SK-N-SH treated with all-trans-retinoic acid at 6 μM for 48 hours (cell line): ENCODE measurements around the gene UBE2E1.

ENCODE experiments used
- ATAC-seq: fragments of 200-7000 bp; cut with Tn5 transposase; 3 replicates; pipeline ENCODE4 v1.9.1; 2020; ENCODE audit warnings: mild to moderate bottlenecking, moderate library complexity
- ARNTL ChIP-seq: fragments of 450-650 bp; formaldehyde crosslinking; IDR thresholded peaks from 2 replicates; pipeline ENCODE4 v1.5.0; 2020; ENCODE audit warnings: low read depth, mild to moderate bottlenecking, moderate library complexity, borderline replicate concordance
- BACH2 ChIP-seq: fragments of 250-450 bp; sonication (Bioruptor Pico); IDR thresholded peaks from 2 replicates; pipeline ENCODE4 v1.9.0; 2021; ENCODE audit warnings: mild to moderate bottlenecking, borderline replicate concordance
- CSDC2 ChIP-seq: fragments of 250-450 bp; sonication (Bioruptor Pico); IDR thresholded peaks from 2 replicates; pipeline ENCODE4 v1.5.0; 2020; ENCODE audit warnings: mild to moderate bottlenecking, moderate library complexity
- ESRRG ChIP-seq: fragments of 250-450 bp; sonication (Bioruptor Pico); IDR thresholded peaks from 2 replicates; pipeline ENCODE4 v1.6.1; 2021; ENCODE audit warnings: mild to moderate bottlenecking
- ISL1 ChIP-seq: fragments of 250-450 bp; sonication (Bioruptor Pico); IDR thresholded peaks from 2 replicates; pipeline ENCODE4 v2.1.2; 2022; ENCODE audit warnings: mild to moderate bottlenecking, moderate library complexity
- OSR1 ChIP-seq: fragments of 250-450 bp; sonication (Bioruptor Pico); IDR thresholded peaks from 2 replicates; pipeline ENCODE4 v1.8.0; 2022; ENCODE audit warnings: moderate library complexity, mild to moderate bottlenecking, inconsistent platforms
- PPARA ChIP-seq: fragments of 250-450 bp; sonication (Bioruptor Pico); IDR thresholded peaks from 2 replicates; pipeline ENCODE4 v1.5.0; 2020; ENCODE audit warnings: mild to moderate bottlenecking, borderline replicate concordance
- RARB ChIP-seq: fragments of 250-450 bp; sonication (Bioruptor Pico); IDR thresholded peaks from 2 replicates; pipeline ENCODE4 v1.8.0; 2021; ENCODE audit warnings: mild to moderate bottlenecking, moderate library complexity
- SNAI2 ChIP-seq: fragments of 250-450 bp; sonication (Bioruptor Pico); IDR thresholded peaks from 2 replicates; pipeline ENCODE4 v1.5.0; 2020; ENCODE audit warnings: mild to moderate bottlenecking, moderate library complexity
- TCF4 ChIP-seq: fragments of 250-450 bp; sonication (Bioruptor Pico); IDR thresholded peaks from 2 replicates; pipeline ENCODE4 v1.8.0; 2021; ENCODE audit warnings: mild to moderate bottlenecking, moderate library complexity, borderline replicate concordance
- TOX ChIP-seq: fragments of 250-450 bp; sonication (Bioruptor Pico); IDR thresholded peaks from 2 replicates; pipeline ENCODE4 v1.8.0; 2021; ENCODE audit warnings: mild to moderate bottlenecking, moderate library complexity, borderline replicate concordance
- ZFP30 ChIP-seq: fragments of 450-650 bp; formaldehyde crosslinking; IDR thresholded peaks from 2 replicates; pipeline ENCODE4 v1.5.0; 2022; ENCODE audit warnings: mild to moderate bottlenecking, moderate library complexity
- ZNF565 ChIP-seq: fragments of 450-650 bp; formaldehyde crosslinking; conservative IDR thresholded peaks from 2 replicates; pipeline ENCODE4 v1.5.0; 2020; ENCODE audit warnings: low read depth, mild to moderate bottlenecking, moderate library complexity
- ZNF70 ChIP-seq: fragments of 450-650 bp; formaldehyde crosslinking; IDR thresholded peaks from 2 replicates; pipeline ENCODE4 v1.5.0; 2020; ENCODE audit warnings: mild to moderate bottlenecking, moderate library complexity
- ZNF8 ChIP-seq: fragments of 450-650 bp; formaldehyde crosslinking; IDR thresholded peaks from 2 replicates; pipeline ENCODE4 v1.5.0; 2020; ENCODE audit warnings: mild to moderate bottlenecking, moderate library complexity
- TF ChIP-seq, protein P1 (sequence below): fragments of 250-450 bp; sonication (Bioruptor Pico); IDR thresholded peaks from 2 replicates; pipeline ENCODE4 v1.5.0; 2020; ENCODE audit warnings: mild to moderate bottlenecking, moderate library complexity
- TF ChIP-seq, protein P2 (sequence below): fragments of 250-450 bp; sonication (Bioruptor Pico); IDR thresholded peaks from 2 replicates; pipeline ENCODE4 v1.8.0; 2020; ENCODE audit warnings: mild to moderate bottlenecking, moderate library complexity, borderline replicate concordance
- TF ChIP-seq, protein P3 (sequence below): fragments of 250-450 bp; sonication (Bioruptor Pico); IDR thresholded peaks from 2 replicates; pipeline ENCODE4 v1.8.0; 2021; ENCODE audit warnings: low read depth, mild to moderate bottlenecking, moderate library complexity, borderline replicate concordance
- TF ChIP-seq, protein P4 (sequence below): fragments of 250-450 bp; sonication (Bioruptor Pico); IDR thresholded peaks from 2 replicates; pipeline ENCODE4 v1.5.1; 2021; ENCODE audit warnings: mild to moderate bottlenecking, moderate library complexity
- TF ChIP-seq, protein P5 (sequence below): fragments of 250-450 bp; sonication (Bioruptor Pico); IDR thresholded peaks from 2 replicates; pipeline ENCODE4 v1.5.1; 2020; ENCODE audit warnings: low read depth, mild to moderate bottlenecking, moderate library complexity

Gene UBE2E1

DNA sequence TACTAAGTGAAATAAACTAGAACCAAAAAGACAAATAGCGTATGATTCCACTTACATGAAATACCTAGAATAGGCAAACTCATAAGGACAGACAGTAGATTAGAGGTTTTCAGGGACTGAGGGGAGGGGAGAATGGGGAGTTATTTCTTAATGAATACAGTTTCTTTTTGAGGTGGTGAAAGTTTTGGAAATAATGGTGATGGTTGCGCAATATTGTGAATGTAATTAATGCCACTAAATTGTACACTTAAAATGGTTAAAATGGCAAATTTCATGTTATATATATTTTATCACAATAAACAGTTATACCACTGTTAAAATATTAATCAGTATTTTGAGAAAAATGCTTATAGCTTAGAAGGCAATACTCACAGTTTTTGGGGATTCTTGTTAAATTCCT is 11.0 kb downstream of the UBE2E1 start:
- TF ChIP-seq ISL1 (CRISPR knock-in tag): no peak
- no peak for TF ChIP-seq PPARA (CRISPR knock-in tag)
- TF ChIP-seq, protein P1, sequence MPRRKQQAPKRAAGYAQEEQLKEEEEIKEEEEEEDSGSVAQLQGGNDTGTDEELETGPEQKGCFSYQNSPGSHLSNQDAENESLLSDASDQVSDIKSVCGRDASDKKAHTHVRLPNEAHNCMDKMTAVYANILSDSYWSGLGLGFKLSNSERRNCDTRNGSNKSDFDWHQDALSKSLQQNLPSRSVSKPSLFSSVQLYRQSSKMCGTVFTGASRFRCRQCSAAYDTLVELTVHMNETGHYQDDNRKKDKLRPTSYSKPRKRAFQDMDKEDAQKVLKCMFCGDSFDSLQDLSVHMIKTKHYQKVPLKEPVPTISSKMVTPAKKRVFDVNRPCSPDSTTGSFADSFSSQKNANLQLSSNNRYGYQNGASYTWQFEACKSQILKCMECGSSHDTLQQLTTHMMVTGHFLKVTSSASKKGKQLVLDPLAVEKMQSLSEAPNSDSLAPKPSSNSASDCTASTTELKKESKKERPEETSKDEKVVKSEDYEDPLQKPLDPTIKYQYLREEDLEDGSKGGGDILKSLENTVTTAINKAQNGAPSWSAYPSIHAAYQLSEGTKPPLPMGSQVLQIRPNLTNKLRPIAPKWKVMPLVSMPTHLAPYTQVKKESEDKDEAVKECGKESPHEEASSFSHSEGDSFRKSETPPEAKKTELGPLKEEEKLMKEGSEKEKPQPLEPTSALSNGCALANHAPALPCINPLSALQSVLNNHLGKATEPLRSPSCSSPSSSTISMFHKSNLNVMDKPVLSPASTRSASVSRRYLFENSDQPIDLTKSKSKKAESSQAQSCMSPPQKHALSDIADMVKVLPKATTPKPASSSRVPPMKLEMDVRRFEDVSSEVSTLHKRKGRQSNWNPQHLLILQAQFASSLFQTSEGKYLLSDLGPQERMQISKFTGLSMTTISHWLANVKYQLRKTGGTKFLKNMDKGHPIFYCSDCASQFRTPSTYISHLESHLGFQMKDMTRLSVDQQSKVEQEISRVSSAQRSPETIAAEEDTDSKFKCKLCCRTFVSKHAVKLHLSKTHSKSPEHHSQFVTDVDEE (CRISPR knock-in tag): no peak
- no peak for TF ChIP-seq SNAI2 (CRISPR knock-in tag)
- TF ChIP-seq, protein P2, sequence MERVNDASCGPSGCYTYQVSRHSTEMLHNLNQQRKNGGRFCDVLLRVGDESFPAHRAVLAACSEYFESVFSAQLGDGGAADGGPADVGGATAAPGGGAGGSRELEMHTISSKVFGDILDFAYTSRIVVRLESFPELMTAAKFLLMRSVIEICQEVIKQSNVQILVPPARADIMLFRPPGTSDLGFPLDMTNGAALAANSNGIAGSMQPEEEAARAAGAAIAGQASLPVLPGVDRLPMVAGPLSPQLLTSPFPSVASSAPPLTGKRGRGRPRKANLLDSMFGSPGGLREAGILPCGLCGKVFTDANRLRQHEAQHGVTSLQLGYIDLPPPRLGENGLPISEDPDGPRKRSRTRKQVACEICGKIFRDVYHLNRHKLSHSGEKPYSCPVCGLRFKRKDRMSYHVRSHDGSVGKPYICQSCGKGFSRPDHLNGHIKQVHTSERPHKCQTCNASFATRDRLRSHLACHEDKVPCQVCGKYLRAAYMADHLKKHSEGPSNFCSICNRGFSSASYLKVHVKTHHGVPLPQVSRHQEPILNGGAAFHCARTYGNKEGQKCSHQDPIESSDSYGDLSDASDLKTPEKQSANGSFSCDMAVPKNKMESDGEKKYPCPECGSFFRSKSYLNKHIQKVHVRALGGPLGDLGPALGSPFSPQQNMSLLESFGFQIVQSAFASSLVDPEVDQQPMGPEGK (CRISPR knock-in tag): no peak
- TF ChIP-seq TCF4 (CRISPR knock-in tag): no peak
- TF ChIP-seq ZNF70 (CRISPR knock-in tag): no peak
- no peak for TF ChIP-seq ESRRG
- TF ChIP-seq, protein P3, sequence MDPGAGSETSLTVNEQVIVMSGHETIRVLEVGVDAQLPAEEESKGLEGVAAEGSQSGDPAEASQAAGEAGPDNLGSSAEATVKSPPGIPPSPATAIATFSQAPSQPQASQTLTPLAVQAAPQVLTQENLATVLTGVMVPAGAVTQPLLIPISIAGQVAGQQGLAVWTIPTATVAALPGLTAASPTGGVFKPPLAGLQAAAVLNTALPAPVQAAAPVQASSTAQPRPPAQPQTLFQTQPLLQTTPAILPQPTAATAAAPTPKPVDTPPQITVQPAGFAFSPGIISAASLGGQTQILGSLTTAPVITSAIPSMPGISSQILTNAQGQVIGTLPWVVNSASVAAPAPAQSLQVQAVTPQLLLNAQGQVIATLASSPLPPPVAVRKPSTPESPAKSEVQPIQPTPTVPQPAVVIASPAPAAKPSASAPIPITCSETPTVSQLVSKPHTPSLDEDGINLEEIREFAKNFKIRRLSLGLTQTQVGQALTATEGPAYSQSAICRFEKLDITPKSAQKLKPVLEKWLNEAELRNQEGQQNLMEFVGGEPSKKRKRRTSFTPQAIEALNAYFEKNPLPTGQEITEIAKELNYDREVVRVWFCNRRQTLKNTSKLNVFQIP (CRISPR knock-in tag): no peak
- TF ChIP-seq ARNTL: no peak
- no peak for TF ChIP-seq ZNF8 (CRISPR knock-in tag)
- TF ChIP-seq TOX (CRISPR knock-in tag): no peak
- TF ChIP-seq ZNF565: no peak
- TF ChIP-seq BACH2 (CRISPR knock-in tag): no peak
- TF ChIP-seq, protein P4, sequence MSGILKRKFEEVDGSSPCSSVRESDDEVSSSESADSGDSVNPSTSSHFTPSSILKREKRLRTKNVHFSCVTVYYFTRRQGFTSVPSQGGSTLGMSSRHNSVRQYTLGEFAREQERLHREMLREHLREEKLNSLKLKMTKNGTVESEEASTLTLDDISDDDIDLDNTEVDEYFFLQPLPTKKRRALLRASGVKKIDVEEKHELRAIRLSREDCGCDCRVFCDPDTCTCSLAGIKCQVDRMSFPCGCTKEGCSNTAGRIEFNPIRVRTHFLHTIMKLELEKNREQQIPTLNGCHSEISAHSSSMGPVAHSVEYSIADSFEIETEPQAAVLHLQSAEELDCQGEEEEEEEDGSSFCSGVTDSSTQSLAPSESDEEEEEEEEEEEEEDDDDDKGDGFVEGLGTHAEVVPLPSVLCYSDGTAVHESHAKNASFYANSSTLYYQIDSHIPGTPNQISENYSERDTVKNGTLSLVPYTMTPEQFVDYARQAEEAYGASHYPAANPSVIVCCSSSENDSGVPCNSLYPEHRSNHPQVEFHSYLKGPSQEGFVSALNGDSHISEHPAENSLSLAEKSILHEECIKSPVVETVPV (CRISPR knock-in tag): no peak
- no peak for TF ChIP-seq OSR1 (CRISPR knock-in tag)
- TF ChIP-seq ZFP30 (CRISPR knock-in tag): no peak
- TF ChIP-seq RARB (CRISPR knock-in tag): no peak
- ATAC-seq: no peak

DNA sequence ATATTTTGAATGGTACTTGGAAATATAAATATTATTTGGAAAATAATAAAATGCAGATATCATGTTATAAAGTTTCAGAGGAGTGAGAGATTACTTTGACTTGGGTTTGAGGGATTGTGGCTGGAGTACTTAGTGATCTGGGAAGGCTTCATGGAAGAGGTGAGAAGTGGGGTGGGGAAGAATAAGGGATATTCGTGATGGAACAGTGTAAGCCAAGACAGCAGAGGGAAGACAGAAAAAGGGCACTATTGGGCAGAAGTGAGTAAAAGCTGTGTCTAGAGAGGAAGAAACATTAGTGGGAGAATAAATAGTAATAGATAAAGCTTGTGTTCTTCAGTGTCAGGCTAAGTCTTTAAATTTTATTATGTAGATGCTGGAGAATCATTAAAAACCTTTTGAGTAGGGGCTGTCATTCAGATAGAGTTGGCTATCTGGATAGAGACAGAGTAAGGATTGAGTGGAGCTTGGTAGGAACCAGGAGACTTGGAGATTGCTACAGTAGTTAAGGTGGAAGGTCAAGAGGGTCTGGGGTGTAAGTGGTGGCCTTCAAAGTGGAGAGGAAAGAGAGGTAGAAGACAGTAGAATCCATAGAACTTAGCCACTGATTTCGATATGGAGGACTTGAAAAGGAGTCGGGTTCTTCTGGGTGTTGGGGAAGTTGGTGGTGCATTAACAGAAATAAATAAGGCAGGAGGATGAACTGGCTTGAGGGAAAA is 11.9 kb downstream of the UBE2E1 start:
- TF ChIP-seq ZNF70 (CRISPR knock-in tag): no peak
- no peak for TF ChIP-seq PPARA (CRISPR knock-in tag)
- TF ChIP-seq TCF4 (CRISPR knock-in tag): no peak
- TF ChIP-seq ESRRG: no peak
- no peak for TF ChIP-seq CSDC2 (CRISPR knock-in tag)
- TF ChIP-seq, protein P5, sequence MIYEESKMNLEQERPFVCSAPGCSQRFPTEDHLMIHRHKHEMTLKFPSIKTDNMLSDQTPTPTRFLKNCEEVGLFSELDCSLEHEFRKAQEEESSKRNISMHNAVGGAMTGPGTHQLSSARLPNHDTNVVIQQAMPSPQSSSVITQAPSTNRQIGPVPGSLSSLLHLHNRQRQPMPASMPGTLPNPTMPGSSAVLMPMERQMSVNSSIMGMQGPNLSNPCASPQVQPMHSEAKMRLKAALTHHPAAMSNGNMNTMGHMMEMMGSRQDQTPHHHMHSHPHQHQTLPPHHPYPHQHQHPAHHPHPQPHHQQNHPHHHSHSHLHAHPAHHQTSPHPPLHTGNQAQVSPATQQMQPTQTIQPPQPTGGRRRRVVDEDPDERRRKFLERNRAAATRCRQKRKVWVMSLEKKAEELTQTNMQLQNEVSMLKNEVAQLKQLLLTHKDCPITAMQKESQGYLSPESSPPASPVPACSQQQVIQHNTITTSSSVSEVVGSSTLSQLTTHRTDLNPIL (CRISPR knock-in tag): no peak
- TF ChIP-seq TOX (CRISPR knock-in tag): no peak
- TF ChIP-seq ISL1 (CRISPR knock-in tag): no peak
- no peak for TF ChIP-seq ARNTL
- no peak for TF ChIP-seq ZFP30 (CRISPR knock-in tag)
- TF ChIP-seq, protein P2 (CRISPR knock-in tag): no peak
- TF ChIP-seq, protein P1 (CRISPR knock-in tag): no peak
- TF ChIP-seq RARB (CRISPR knock-in tag): no peak
- ATAC-seq: no peak
